SH-SY5Y (cell line): Measurements from ENCODE around the gene TBC1D17.

Experiments used
- GATA2 ChIP-seq: IDR thresholded peaks from 2 replicates; pipeline ENCODE4 v1.6.1; 2011; ENCODE audit warnings: mild to moderate bottlenecking, low read depth, low read length
- GATA3 ChIP-seq: IDR thresholded peaks from 2 replicates; pipeline ENCODE4 v1.6.1; 2011; ENCODE audit warnings: low read depth, mild to moderate bottlenecking, low read length, moderate library complexity

- TF ChIP-seq GATA2 (no peak), GATA3 (no peak)
Measured at GRCh38 chr19:49854378-49855263, 22.9 kb upstream of the TBC1D17 start.
